ENCODE measurements around the gene H19.

DNA sequence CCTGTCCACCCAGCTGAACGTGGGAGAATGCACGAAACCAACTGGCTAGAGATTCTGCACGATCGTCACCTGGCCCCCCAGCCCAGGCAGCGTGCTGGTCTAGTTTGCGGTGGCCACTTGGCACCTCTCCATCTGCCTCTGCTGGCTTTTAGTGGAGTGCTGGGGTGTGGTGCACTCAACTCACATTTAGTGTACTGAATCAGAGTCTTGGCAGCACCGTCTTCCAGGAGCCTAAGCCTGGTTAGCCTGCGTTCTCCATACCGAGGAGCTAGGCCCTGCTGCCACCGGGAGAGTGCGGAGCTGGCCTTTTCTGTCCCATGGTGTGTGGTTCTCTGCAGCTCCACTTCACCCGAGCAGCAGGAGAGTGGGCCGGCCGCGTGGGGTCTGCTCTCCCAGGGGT, 47.7 kb downstream of the H19 start:
- no peak for TF ChIP-seq GATA2 (IDR thresholded peaks at IDR 0.05; ENCODE audit: low read depth, low read length)
- no peak for TF ChIP-seq GATA3 (IDR thresholded peaks at IDR 0.05; ENCODE audit: low read depth, low read length)

Measured in SH-SY5Y (cell line).